Dendritic cell treated with granulocyte-macrophage colony-stimulating factor and Interleukin-4, amounts not matched to agents 40 ng/mL and 50 ng/mL, for 4 days (primary cell): ENCODE data around the gene NAPB.

ENCODE experiments used
- H3K27ac Mint-ChIP-seq: one replicate; pipeline ENCODE4 v1.8.0; 2022; ENCODE audit warnings: mild to moderate bottlenecking, mixed read lengths
- H3K27me3 Mint-ChIP-seq: one replicate; pipeline ENCODE4 v1.8.0; 2022; ENCODE audit warnings: mild to moderate bottlenecking, mixed read lengths
- H3K36me3 Mint-ChIP-seq: one replicate; pipeline ENCODE4 v1.8.0; 2022; ENCODE audit warnings: low read depth, mixed read lengths
- H3K4me1 Mint-ChIP-seq: one replicate; pipeline ENCODE4 v1.8.0; 2022; ENCODE audit warnings: low read depth, mixed read lengths
- H3K4me3 Mint-ChIP-seq: one replicate; pipeline ENCODE4 v1.8.0; 2022; ENCODE audit warnings: mild to moderate bottlenecking, moderate library complexity, mixed read lengths
- H3K9me3 Mint-ChIP-seq: one replicate; pipeline ENCODE4 v1.8.0; 2022; ENCODE audit warnings: mixed read lengths
- intact Hi-C: fragments of 100-400 bp; cut with micrococcal nuclease; formaldehyde crosslinking; loops from one replicate; pipeline ENCODE4 v1.15.0; 2022

NAPB gene

DNA sequence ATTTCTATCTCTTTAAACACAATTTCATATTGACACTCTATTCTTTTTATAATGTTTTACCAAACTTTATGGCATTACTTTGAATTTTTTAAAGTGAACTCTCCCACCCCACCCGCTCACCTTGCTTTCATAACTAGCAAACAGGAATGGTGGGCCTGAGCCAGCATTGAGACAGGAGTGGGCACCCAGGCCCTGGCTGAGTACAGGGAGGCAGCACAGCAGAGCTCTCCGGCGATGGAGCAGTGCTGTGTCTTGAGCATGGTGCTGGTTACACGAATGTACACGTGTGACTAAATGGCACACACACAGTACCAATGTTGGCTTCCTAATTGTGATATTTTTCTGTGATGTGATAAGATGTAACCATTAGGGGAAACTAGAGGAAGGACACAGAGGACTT is 26.9 kb upstream of the NAPB start:
- Mint-ChIP-seq H3K9me3 (no peaks in the 10 kb centered on the region), H3K27ac (no peak overlapping the region), H3K4me3 (no peak overlapping the region), H3K4me1 (peaks cover 6% of the 10 kb centered on the region), H3K36me3 (no peaks in the 10 kb centered on the region), H3K27me3 (peaks cover 8% of the 10 kb centered on the region)
- intact Hi-C loops, result loop anchor here (10.0 kb wide), 1 partner anchor 753 kb away; no protein-coding TSS in a partner anchor

DNA sequence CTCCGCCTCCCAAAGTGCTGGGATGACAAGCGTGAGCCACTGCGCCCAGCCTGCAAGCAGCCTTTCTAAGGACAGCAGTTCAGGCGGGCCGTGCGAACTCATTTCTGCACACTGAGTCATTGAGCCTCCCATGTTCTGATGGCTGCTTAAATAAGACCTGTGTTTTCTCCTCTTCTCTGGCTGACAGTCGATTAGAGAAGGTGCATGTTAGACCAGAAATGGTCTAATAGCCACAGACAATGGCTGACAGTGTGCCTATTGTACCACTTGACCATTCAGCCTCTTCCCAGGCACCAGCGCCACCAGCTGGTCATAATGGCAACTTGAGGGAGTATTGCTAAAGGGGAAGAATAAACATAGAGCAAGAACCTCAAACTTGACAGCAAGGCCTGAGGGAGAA is 25.2 kb upstream of the NAPB start:
- no peaks in the 10 kb centered on the region for H3K9me3 Mint-ChIP-seq
- no peak overlapping the region for H3K27ac Mint-ChIP-seq
- H3K4me1 Mint-ChIP-seq, result peaks cover 6% of the 10 kb centered on the region
- intact Hi-C loops, result loop anchor here (10.0 kb wide), 1 partner anchor 752 kb away; no protein-coding TSS in a partner anchor
- no peak overlapping the region for H3K4me3 Mint-ChIP-seq
- peaks cover 4% of the 10 kb centered on the region for H3K27me3 Mint-ChIP-seq
- H3K36me3 Mint-ChIP-seq, result no peaks in the 10 kb centered on the region

DNA sequence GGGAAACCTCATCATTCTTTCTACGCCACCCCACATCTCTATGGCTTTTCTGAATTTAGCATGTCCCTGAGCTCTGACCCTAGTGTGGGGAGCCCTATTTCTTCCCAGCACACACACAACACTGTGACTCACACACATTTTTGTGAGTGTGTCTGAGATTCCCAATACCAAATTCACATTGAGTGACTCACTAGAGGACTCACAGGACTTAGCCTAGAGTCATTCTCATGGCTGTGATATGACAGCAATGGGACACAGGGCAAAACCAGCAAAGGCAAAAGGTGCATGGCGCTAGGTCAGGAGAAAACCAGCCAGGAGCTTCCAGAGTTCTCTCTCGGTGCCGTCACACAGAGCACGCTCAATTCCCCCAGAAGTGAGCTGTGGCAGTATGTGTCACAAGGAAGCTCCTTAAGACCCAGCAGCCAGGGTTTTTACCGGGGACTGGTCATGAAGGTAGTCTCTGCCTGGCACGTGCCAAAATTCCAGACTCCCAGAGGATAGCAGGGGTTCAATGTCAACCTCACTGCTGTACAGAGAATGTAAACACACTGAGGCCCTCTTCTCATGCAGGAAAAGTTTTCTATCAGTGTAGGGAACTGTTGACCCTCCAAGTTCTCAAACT is 24.4 kb upstream of the NAPB start:
- peaks cover 6% of the 10 kb centered on the region for H3K4me1 Mint-ChIP-seq
- intact Hi-C loops, result loop anchor here (10.0 kb wide), 1 partner anchor 751 kb away; no protein-coding TSS in a partner anchor
- no peak overlapping the region for H3K27ac Mint-ChIP-seq
- H3K36me3 Mint-ChIP-seq, result no peaks in the 10 kb centered on the region
- H3K27me3 Mint-ChIP-seq, result no peaks in the 10 kb centered on the region
- H3K4me3 Mint-ChIP-seq, result no peak overlapping the region
- H3K9me3 Mint-ChIP-seq, result no peaks in the 10 kb centered on the region

DNA sequence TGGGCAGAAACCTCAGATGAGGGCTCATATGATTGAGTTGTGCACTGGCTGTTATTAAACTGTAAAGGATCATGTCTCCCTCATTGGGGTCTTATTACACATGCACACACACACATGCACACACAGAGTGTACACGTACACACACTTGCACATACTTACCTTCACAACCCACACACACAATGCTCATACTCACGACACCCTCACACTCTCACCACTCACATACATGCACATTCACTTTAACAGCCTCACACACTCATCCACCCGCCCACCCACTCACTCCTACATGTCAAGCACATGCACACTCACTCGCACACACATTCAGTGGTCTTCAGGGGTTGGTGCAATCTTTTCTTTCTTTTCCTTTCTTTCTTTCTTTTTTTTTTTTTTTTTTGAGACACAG is 23.6 kb upstream of the NAPB start:
- Mint-ChIP-seq H3K36me3 (no peaks in the 10 kb centered on the region), H3K27me3 (peaks cover 3% of the 10 kb centered on the region), H3K4me1 (peaks cover 6% of the 10 kb centered on the region), H3K4me3 (no peak overlapping the region), H3K27ac (no peak overlapping the region), H3K9me3 (no peaks in the 10 kb centered on the region)
- intact Hi-C loops, result loop anchor here (5.0 to 10.0 kb wide), 2 partner anchors 222 to 750 kb away; no protein-coding TSS in a partner anchor

DNA sequence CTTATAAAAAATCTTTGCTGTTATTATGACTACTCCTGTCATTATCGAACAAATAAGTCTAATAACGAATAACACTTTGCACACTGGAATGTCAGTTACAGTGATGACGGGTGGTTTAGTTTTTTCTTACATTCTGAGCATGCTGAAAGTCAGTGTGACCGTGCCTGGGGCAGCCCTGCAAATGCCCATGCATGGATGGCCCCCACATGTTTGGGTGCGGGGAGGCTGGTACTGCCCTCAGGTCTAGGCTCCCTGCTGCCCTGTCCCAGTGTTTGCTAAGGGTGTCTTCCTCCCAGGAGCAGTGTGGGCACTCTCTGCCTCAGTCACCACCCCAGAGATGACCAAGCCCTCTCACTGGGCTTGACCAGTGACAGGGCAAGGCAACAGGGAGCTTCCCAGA is 21.1 kb upstream of the NAPB start:
- H3K27ac Mint-ChIP-seq, result no peak overlapping the region
- H3K27me3 Mint-ChIP-seq, result peaks cover 3% of the 10 kb centered on the region
- H3K9me3 Mint-ChIP-seq, result no peaks in the 10 kb centered on the region
- intact Hi-C loops, result loop anchor here (1.0 to 10.0 kb wide), 3 partner anchors 164 to 748 kb away; no protein-coding TSS in a partner anchor
- H3K4me1 Mint-ChIP-seq, result no peaks in the 10 kb centered on the region
- H3K36me3 Mint-ChIP-seq, result no peaks in the 10 kb centered on the region
- H3K4me3 Mint-ChIP-seq, result no peak overlapping the region

DNA sequence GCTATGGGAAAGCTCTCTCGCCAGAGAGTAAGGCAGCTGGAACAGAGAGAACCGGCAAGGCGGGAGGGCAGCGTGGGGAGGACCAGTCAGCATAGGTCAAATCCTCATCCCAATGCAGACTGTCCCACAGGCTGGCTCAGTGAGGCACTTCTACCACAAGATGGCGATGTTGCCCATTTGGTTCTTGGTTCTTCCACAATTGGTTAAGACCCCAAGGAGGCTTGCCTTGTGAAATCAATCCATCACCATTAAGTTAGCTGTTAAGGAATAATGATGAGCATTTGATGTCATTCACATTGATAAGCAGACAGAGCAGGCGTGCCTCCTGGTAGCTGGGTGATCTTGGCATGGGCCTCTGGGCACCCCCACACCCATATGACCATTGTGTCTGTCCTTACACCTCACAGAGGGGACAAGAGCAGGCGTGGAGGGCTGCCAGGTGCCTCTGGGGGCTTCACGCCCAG is 20.6 kb upstream of the NAPB start:
- Mint-ChIP-seq H3K27ac (no peak overlapping the region), H3K9me3 (no peaks in the 10 kb centered on the region), H3K27me3 (peaks cover 3% of the 10 kb centered on the region), H3K4me3 (no peak overlapping the region), H3K4me1 (no peaks in the 10 kb centered on the region), H3K36me3 (no peaks in the 10 kb centered on the region)
- intact Hi-C loops, result loop anchor here (1.0 to 10.0 kb wide), 3 partner anchors 164 to 747 kb away; no protein-coding TSS in a partner anchor

DNA sequence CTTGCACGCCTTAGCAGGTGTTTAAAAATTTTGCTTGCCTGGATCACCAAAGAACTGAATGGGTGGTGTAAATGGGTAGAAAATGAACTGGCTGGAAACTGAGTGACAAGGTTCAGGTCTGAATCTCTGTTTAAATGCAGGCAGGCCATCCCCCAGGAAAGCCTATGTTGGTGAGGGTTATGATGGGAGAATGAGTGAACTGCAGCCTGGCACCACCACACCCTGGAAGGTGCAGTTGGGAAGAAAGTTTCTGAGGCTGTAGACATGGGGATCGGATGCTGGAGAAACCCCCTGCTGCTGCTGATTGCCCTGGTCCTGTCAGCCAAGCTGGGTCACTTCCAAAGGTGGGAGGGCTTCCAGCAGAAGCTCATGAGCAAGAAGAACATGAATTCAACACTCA is 18.7 kb upstream of the NAPB start:
- no peak overlapping the region for H3K4me3 Mint-ChIP-seq
- intact Hi-C loops, result loop anchor here (5.0 to 10.0 kb wide), 2 partner anchors 227 to 745 kb away; no protein-coding TSS in a partner anchor
- H3K27me3 Mint-ChIP-seq, result peaks cover 3% of the 10 kb centered on the region
- H3K27ac Mint-ChIP-seq, result no peak overlapping the region
- H3K9me3 Mint-ChIP-seq, result no peaks in the 10 kb centered on the region
- H3K36me3 Mint-ChIP-seq, result no peaks in the 10 kb centered on the region
- H3K4me1 Mint-ChIP-seq, result no peaks in the 10 kb centered on the region

DNA sequence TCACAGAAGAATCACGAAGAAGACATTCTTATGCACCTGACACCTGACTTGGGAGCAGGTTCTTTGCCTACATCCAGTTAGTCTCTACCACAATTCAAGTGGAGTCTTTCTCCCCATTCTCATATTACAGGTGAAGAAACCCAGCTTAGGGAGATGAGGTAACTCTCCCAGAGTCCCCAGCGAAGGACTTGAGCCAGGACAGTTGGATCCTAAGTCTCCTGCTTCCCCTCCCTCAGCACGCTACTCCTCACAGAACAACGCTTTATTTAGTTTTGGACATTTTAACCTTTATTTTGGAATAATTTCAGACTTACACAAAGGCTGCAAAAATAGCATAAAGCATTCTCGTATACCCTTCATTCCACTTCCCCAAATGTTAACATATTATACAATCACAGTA is 17.4 kb upstream of the NAPB start:
- intact Hi-C loops, result no loop called here
- Mint-ChIP-seq H3K4me1 (no peaks in the 10 kb centered on the region), H3K9me3 (no peaks in the 10 kb centered on the region), H3K4me3 (no peak overlapping the region), H3K36me3 (no peaks in the 10 kb centered on the region), H3K27ac (no peak overlapping the region), H3K27me3 (peaks cover 3% of the 10 kb centered on the region)

DNA sequence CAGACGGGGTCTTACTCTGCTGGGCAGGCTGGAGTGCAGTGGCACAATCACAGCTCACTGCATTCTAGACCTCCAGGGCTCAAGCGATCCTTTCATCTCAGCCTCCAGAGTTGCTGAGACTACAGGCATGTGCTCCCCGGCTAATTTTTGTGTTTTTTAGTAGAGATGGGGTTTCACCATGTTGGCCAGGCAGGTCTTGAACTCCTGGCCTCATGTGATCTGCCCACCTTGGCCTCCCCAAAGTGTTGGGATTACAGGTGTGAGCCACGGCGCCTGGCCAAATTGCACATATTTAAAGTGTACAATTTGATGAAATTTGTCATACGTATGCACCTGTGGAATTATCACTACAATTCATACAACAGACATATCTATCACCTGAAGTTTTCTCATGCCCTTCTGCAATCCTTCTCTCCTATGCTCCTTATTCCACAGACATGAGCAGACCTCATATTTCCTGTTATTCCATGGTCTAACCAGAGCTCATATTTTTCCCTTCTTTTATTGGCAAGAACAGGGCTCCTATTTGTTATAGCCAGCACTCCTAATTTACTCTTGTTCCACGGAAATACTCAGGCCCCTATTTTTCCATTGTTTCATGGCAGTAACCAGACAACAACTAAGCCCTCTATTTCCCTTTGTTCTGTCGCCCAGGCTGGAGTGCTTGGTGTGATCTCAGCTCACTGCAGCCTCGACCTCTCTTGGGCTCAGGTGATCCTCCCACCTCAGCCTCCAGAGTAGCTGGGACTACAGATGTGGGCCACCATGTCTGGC is 16.0 kb upstream of the NAPB start:
- Mint-ChIP-seq H3K4me1 (no peaks in the 10 kb centered on the region), H3K27me3 (peaks cover 3% of the 10 kb centered on the region), H3K27ac (no peak overlapping the region), H3K9me3 (no peaks in the 10 kb centered on the region), H3K4me3 (no peak overlapping the region), H3K36me3 (no peaks in the 10 kb centered on the region)
- intact Hi-C loops, result no loop called here

DNA sequence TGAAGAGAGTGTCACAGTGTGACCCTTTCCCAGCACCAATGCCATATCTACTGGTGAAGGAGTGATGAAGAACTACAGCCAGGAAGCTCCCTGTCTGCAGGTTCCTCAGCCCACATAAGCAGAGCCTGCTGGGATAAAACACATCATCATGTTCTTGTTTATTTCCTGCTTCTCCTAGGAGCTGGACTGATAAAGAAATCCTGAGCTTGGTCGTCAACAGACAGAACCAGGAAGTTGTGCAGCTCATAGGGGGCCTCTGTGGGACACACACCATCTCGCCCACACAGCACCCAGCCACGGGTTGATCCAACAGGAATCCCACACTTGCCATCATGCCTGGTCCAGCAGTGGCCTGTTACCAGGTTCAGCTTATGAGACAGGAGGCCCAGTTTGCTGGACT is 15.4 kb upstream of the NAPB start:
- H3K36me3 Mint-ChIP-seq, result no peaks in the 10 kb centered on the region
- peaks cover 3% of the 10 kb centered on the region for H3K27me3 Mint-ChIP-seq
- intact Hi-C loops, result no loop called here
- no peaks in the 10 kb centered on the region for H3K9me3 Mint-ChIP-seq
- H3K4me3 Mint-ChIP-seq, result no peak overlapping the region
- no peak overlapping the region for H3K27ac Mint-ChIP-seq
- no peaks in the 10 kb centered on the region for H3K4me1 Mint-ChIP-seq

DNA sequence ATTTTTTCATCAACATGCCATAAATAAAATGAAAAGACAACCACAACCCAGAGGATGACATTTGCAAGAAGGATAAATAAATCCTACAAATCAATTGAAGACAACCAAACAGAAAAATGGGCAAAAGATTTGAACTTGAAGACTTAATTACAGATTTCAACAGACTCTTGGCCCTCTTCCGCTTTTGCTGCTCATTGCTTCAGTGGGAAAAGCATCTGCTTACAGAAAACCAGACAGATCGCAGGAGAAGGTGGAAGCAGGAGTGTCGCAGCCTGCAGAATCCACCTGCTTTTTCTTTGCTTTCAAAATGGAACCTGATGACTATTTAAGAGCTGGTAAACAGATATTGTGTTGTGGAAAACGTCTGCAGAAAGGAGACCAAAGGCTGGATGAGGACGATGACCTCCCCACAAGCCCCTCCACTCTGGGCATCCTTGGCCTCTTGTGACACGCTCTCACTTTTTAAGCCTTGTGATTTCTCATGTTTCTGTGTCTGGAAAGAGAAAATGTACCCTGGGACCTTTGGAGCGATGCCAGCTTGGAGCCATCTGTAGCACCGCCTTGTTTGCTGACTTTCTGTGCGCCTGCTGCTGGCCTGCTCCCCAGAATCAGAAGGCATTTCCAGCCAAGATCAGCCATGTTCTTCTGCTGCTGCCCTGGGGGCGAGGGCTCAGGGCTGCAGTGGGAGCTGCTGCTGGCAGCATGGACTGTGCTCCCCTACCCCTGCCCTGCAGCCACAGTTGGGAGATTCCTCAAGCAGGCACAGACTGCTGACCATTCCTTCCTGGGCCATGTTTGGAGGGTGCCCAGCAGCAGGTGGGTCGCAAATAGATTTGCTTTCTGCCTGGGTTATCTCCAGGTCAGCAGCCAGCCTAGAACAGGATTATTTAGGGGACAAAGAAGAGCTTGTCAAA is 14.6 kb upstream of the NAPB start:
- Mint-ChIP-seq H3K27me3 (peaks cover 3% of the 10 kb centered on the region), H3K9me3 (no peaks in the 10 kb centered on the region), H3K4me1 (no peaks in the 10 kb centered on the region), H3K27ac (no peak overlapping the region), H3K4me3 (no peak overlapping the region), H3K36me3 (no peaks in the 10 kb centered on the region)
- intact Hi-C loops, result no loop called here

DNA sequence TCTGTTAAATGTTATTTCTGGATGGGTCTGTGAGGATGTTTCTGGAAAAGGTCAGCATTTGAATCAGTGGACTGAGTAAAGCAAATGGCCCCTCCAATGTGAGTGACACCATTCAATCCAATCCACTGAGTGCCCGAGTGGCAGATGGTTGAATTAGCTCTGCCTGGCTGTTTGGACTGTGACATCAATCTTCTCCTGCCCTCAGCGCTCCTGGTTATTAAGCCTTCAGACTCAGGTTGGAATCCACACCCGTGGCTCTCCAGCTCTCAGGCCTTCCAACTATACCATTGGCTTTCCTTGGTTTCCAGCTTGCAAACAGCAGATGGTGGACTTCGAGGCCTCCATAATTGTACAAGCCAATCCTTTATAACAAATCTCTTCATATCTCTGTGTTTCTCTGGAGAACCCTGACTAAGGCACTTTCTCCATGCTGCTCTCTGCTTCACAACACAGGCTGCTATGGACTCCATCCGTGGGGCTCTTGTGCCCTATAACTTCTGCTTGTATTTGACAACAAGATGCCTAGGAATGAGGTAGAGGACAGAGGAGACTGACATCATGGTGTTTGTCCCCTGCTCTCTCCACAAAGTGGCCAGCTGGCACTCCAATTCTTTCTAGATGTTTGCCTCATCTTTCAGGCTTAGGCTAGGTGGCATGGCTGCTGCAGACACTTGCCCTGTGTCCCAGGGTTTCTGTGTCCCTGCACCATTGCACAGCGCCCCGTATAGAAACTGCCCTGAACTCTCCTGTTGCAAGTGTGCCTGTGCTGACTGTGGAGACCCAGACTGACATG is 13.4 kb upstream of the NAPB start:
- intact Hi-C loops, result no loop called here
- H3K27me3 Mint-ChIP-seq, result no peaks in the 10 kb centered on the region
- no peaks in the 10 kb centered on the region for H3K36me3 Mint-ChIP-seq
- no peaks in the 10 kb centered on the region for H3K4me1 Mint-ChIP-seq
- H3K4me3 Mint-ChIP-seq, result no peak overlapping the region
- H3K27ac Mint-ChIP-seq, result no peak overlapping the region
- H3K9me3 Mint-ChIP-seq, result no peaks in the 10 kb centered on the region

DNA sequence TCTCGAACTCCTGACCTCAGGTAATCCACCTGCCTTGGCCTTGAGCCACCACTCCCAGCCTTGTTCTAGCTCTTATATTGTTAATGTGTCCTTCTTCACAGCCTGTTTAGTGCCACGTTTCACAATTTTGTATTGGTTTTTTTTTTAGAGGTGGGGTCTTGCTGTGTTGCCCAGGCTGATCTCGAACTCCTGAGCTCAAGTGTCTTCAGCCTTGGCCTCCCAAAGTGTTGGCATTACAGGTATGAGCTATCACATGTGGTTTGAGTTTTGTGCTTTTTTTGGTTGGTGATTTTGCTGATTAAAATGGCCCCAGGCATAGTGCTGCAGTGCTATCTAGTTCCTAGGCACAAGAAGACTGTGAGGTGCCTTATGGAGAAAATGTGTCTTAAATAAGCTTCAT is 12.3 kb upstream of the NAPB start:
- no peak overlapping the region for H3K4me3 Mint-ChIP-seq
- H3K4me1 Mint-ChIP-seq, result no peaks in the 10 kb centered on the region
- no peaks in the 10 kb centered on the region for H3K36me3 Mint-ChIP-seq
- H3K9me3 Mint-ChIP-seq, result no peaks in the 10 kb centered on the region
- intact Hi-C loops, result no loop called here
- no peak overlapping the region for H3K27ac Mint-ChIP-seq
- H3K27me3 Mint-ChIP-seq, result no peaks in the 10 kb centered on the region
